GM23338 (cell line): Measurements from ENCODE around the gene WNK2. TPM values are rescaled to one million over a fixed set of nuclear protein-coding genes. Genes with fewer than 3 reads are reported as not detected.

ENCODE experiments used
- ATAC-seq: fragments of 200-7000 bp; cut with Tn5 transposase; 3 replicates; pipeline ENCODE4 v1.9.1; 2020
- DNase-seq: peaks from one replicate; pipeline ENCODE4 v3.0.0-alpha.2; 2015; ENCODE audit warnings: low spot score
- H2AFZ ChIP-seq: fragments of 200-600 bp; sonication (generic); 2 replicates; pipeline ENCODE4 v1.8.0; 2016; ENCODE audit warnings: antibody characterized with exemption, mild to moderate bottlenecking, moderate library complexity
- H3F3A ChIP-seq: fragments of 200-600 bp; sonication (generic); replicated peaks from 2 replicates; pipeline ENCODE4 v1.8.0; 2017; ENCODE audit warnings: antibody characterized with exemption, mixed run types, low read depth
- H3K27ac ChIP-seq: fragments of 200-600 bp; sonication (generic); 2 replicates; pipeline ENCODE4 v1.6.1; 2016; ENCODE audit warnings: low read depth
- H3K27me3 ChIP-seq: fragments of 200-600 bp; sonication (generic); 2 replicates; pipeline ENCODE4 v1.8.0; 2016; ENCODE audit warnings: mild to moderate bottlenecking, mixed run types, moderate library complexity; ENCODE audit not compliant: insufficient read depth
- H3K36me3 ChIP-seq: fragments of 200-600 bp; sonication (generic); 2 replicates; pipeline ENCODE4 v1.8.0; 2016; ENCODE audit warnings: mild to moderate bottlenecking; ENCODE audit not compliant: insufficient read depth
- H3K4me1 ChIP-seq: fragments of 200-600 bp; sonication (generic); 2 replicates; pipeline ENCODE4 v1.8.0; 2016; ENCODE audit warnings: mild to moderate bottlenecking, moderate library complexity; ENCODE audit not compliant: insufficient read depth
- H3K4me2 ChIP-seq: fragments of 200-600 bp; sonication (generic); 2 replicates; pipeline ENCODE4 v1.7.1; 2017; ENCODE audit warnings: mixed run types
- H3K4me3 ChIP-seq: fragments of 200-600 bp; sonication (generic); 2 replicates; pipeline ENCODE4 v1.6.1; 2016; ENCODE audit warnings: mixed run types
- H3K79me2 ChIP-seq: fragments of 200-600 bp; sonication (generic); replicated peaks from 2 replicates; pipeline ENCODE4 v1.8.0; 2017; ENCODE audit warnings: mild to moderate bottlenecking; ENCODE audit not compliant: insufficient read depth
- H3K9me2 ChIP-seq: fragments of 200-600 bp; sonication (generic); 2 replicates; pipeline ENCODE4 v1.8.0; 2017; ENCODE audit not compliant: insufficient read depth
- H4K20me1 ChIP-seq: fragments of 200-600 bp; sonication (generic); replicated peaks from 2 replicates; pipeline ENCODE4 v1.8.0; 2017; ENCODE audit warnings: mild to moderate bottlenecking; ENCODE audit not compliant: insufficient read depth
- H3K27ac Mint-ChIP-seq: 2 replicates; pipeline ENCODE4 v1.8.0; 2020; ENCODE audit warnings: inconsistent platforms, mild to moderate bottlenecking, moderate library complexity, mixed read lengths
- H3K27me3 Mint-ChIP-seq: 3 replicates; pipeline ENCODE4 v1.8.0; 2022; ENCODE audit warnings: low read depth, mild to moderate bottlenecking, moderate library complexity, mixed read lengths, inconsistent platforms; ENCODE audit not compliant: insufficient read depth, poor library complexity
- H3K36me3 Mint-ChIP-seq: 3 replicates; pipeline ENCODE4 v1.8.0; 2021; ENCODE audit warnings: low read depth, mild to moderate bottlenecking, inconsistent platforms, moderate library complexity, mixed read lengths
- H3K4me1 Mint-ChIP-seq: 3 replicates; pipeline ENCODE4 v1.8.0; 2020; ENCODE audit warnings: mild to moderate bottlenecking, inconsistent platforms, mixed read lengths
- H3K4me3 Mint-ChIP-seq: 3 replicates; pipeline ENCODE4 v1.8.0; 2021; ENCODE audit warnings: moderate library complexity, mild to moderate bottlenecking, inconsistent platforms, mixed read lengths
- H3K9me3 Mint-ChIP-seq: 3 replicates; pipeline ENCODE4 v1.8.0; 2020; ENCODE audit warnings: moderate library complexity, mild to moderate bottlenecking, inconsistent platforms, mixed read lengths
- CREB1 ChIP-seq: fragments of 250-450 bp; sonication (Bioruptor Pico); IDR thresholded peaks from 2 replicates; pipeline ENCODE4 v1.5.0; 2020; ENCODE audit warnings: low read depth, mild to moderate bottlenecking, moderate library complexity
- CTCF ChIP-seq, 2 experiments: fragments of 200-600 bp in 1 of 2; sonication (generic) in 1 of 2; conservative IDR thresholded peaks; 2 replicates each; pipeline versions ENCODE4 v1.5.1 to v1.6.1; 2016 to 2017; ENCODE audit warnings: antibody characterized with exemption in 2 of 2, low read depth in 2 of 2, mild to moderate bottlenecking in 2 of 2, moderate library complexity in 1 of 2
- JUNB ChIP-seq: IDR thresholded peaks from one replicate; pipeline ENCODE4 v1.6.1; 2016; ENCODE audit warnings: antibody characterized with exemption; ENCODE audit not compliant: unreplicated experiment
- NANOG ChIP-seq: IDR thresholded peaks from 2 replicates; pipeline ENCODE4 v1.6.1; 2016; ENCODE audit warnings: antibody characterized with exemption, borderline replicate concordance
- POLR2AphosphoS5 ChIP-seq: IDR thresholded peaks from 2 replicates; pipeline ENCODE4 v1.6.1; 2016; ENCODE audit warnings: antibody characterized with exemption, low read depth
- STAT1 ChIP-seq: IDR thresholded peaks from one replicate; pipeline ENCODE4 v1.6.1; 2016; ENCODE audit warnings: antibody characterized with exemption; ENCODE audit not compliant: unreplicated experiment
- ZNF114 ChIP-seq: fragments of 250-450 bp; sonication (Bioruptor Pico); IDR thresholded peaks from 2 replicates; pipeline ENCODE4 v1.5.0; 2020; ENCODE audit warnings: mild to moderate bottlenecking, moderate library complexity
- ZNF331 ChIP-seq: fragments of 250-450 bp; sonication (Bioruptor Pico); IDR thresholded peaks from 2 replicates; pipeline ENCODE4 v1.5.0; 2020; ENCODE audit warnings: low read depth, mild to moderate bottlenecking, moderate library complexity
- ZNF462 ChIP-seq: fragments of 250-450 bp; sonication (Bioruptor Pico); IDR thresholded peaks from 2 replicates; pipeline ENCODE4 v1.5.0; 2020; ENCODE audit warnings: mild to moderate bottlenecking, moderate library complexity
- polyA plus RNA-seq: library from polyadenylated mRNA; unstranded; fragments of >200 nt; fragmentation: Nextera tagmentation; extraction: Ambion mirVana; gene quantifications from 2 replicates; pipeline ENCODE4 v1.2.1, GENCODE V29; 2016
- total RNA-seq: library from RNA; depleted of rRNA; stranded (reverse); fragments of >200 nt; shearing (Covaris generic); gene quantifications from 2 replicates; pipeline ENCODE4 v1.2.3, GENCODE V29; 2014
- TF ChIP-seq, protein P1 (sequence below): IDR thresholded peaks from 2 replicates; pipeline ENCODE4 v1.6.1; 2016; ENCODE audit warnings: antibody characterized with exemption

Gene WNK2
- total and polyA plus RNA-seq, 2 experiments from 2014 or later: 56.4 to 102 TPM

GRCh38 chr9:93200449-93200742 lies 16.5 kb downstream of the WNK2 start (continued):
- TF ChIP-seq CREB1 (CRISPR knock-in tag): no peak
- no peak for TF ChIP-seq CTCF (conservative IDR thresholded peaks at IDR 0.05; ENCODE audit: low read depth in 2 of 2)
- TF ChIP-seq JUNB: no peak
- TF ChIP-seq ZNF331 (CRISPR knock-in tag): no peak
- TF ChIP-seq STAT1: no peak
- TF ChIP-seq NANOG: no peak
- no peak for TF ChIP-seq ZNF114 (CRISPR knock-in tag)

GRCh38 chr9:93200989-93201334 lies 17.0 kb downstream of the WNK2 start:
- Mint-ChIP-seq H3K4me3 (no peak overlapping the region), H3K4me1 (peaks cover 20% of the 10 kb centered on the region), H3K36me3 (peaks cover 4% of the 10 kb centered on the region; the same call in 1 of the 3 replicates), H3K27me3 (peaks cover 9% of the 10 kb centered on the region), H3K9me3 (no peaks in the 10 kb centered on the region), H3K27ac (no peak overlapping the region; the same call in 1 of the 2 replicates)
- H3F3A ChIP-seq: no peaks in the 10 kb centered on the region
- H3K4me1 ChIP-seq: no peaks in the 10 kb centered on the region
- H3K4me3 ChIP-seq: no peak overlapping the region
- H3K27me3 ChIP-seq: no peaks in the 10 kb centered on the region
- no peaks in the 10 kb centered on the region for H3K36me3 ChIP-seq
- peaks cover 17% of the 10 kb centered on the region for H4K20me1 ChIP-seq
- peaks cover 71% of the 10 kb centered on the region for H3K79me2 ChIP-seq
- no peaks in the 10 kb centered on the region for H3K9me2 ChIP-seq
- H2AFZ ChIP-seq: no peak overlapping the region
- no peak overlapping the region for H3K4me2 ChIP-seq
- no peak for ATAC-seq
- DNase-seq: no peak
- H3K27ac ChIP-seq: no peak overlapping the region
- TF ChIP-seq POLR2AphosphoS5 (no peak), STAT1 (no peak), JUNB (no peak), ZNF462 (CRISPR knock-in tag) (no peak), CTCF (conservative IDR thresholded peaks at IDR 0.05; ENCODE audit: low read depth in 2 of 2) (no peak), CREB1 (CRISPR knock-in tag) (no peak), ZNF331 (CRISPR knock-in tag) (no peak)
- TF ChIP-seq, protein P1, sequence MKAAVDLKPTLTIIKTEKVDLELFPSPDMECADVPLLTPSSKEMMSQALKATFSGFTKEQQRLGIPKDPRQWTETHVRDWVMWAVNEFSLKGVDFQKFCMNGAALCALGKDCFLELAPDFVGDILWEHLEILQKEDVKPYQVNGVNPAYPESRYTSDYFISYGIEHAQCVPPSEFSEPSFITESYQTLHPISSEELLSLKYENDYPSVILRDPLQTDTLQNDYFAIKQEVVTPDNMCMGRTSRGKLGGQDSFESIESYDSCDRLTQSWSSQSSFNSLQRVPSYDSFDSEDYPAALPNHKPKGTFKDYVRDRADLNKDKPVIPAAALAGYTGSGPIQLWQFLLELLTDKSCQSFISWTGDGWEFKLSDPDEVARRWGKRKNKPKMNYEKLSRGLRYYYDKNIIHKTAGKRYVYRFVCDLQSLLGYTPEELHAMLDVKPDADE: no peak
